IPS-20b (cell line): ENCODE results near the gene USP20.
A peak's percentile ranks its signal among the peaks of the same experiment; 100 is the strongest.
"Not testable (repeated sequence)": the region's sequence is repeated elsewhere in the genome, so short reads cannot be mapped to it uniquely, and the experiment has no call there.

Experiments
- H3K27ac ChIP-seq: one replicate; pipeline ENCODE4 v1.5.1; 2013; ENCODE audit warnings: low read length
- H3K27me3 ChIP-seq: 2 replicates; pipeline ENCODE4 v1.6.1; 2013; ENCODE audit warnings: mild to moderate bottlenecking, low read length, inconsistent platforms; ENCODE audit not compliant: insufficient read depth
- H3K36me3 ChIP-seq: 2 replicates; pipeline ENCODE4 v1.6.1; 2013; ENCODE audit warnings: low read depth, mild to moderate bottlenecking, inconsistent platforms, low read length, moderate library complexity; ENCODE audit not compliant: insufficient read depth
- H3K4me1 ChIP-seq: 2 replicates; pipeline ENCODE4 v1.6.1; 2013; ENCODE audit warnings: mild to moderate bottlenecking, control low read depth, inconsistent platforms, low read length, moderate library complexity; ENCODE audit not compliant: insufficient read depth
- H3K4me3 ChIP-seq: 2 replicates; pipeline ENCODE4 v1.5.1; 2013; ENCODE audit warnings: mild to moderate bottlenecking, low read length, inconsistent platforms
- H3K9ac ChIP-seq: 2 replicates; pipeline ENCODE4 v1.6.1; 2013; ENCODE audit warnings: low read depth, mild to moderate bottlenecking, inconsistent platforms, low read length, moderate library complexity
- H3K9me3 ChIP-seq: 2 replicates; pipeline ENCODE4 v1.6.1; 2013; ENCODE audit warnings: mild to moderate bottlenecking, low read depth, low read length, inconsistent platforms; ENCODE audit not compliant: insufficient read depth

The USP20 gene

GRCh38 chr9:129889122-129889940 lies 54.1 kb downstream of the USP20 start:
- peak overlapping the region; percentile 52 for H3K4me3 ChIP-seq
- H3K36me3 ChIP-seq = 0 out of 2 replicates have a peak, but pooled peaks cover 5% of the 10 kb centered on the region
- H3K4me1 ChIP-seq = peaks cover 18% of the 10 kb centered on the region
- H3K9ac ChIP-seq = peak overlapping the region; percentile 72; the same call in 1 of the 2 replicates
- no peaks in the 10 kb centered on the region for H3K27me3 ChIP-seq
- peak overlapping the region; percentile 64 for H3K27ac ChIP-seq
- no peaks in the 10 kb centered on the region for H3K9me3 ChIP-seq

- Histone ChIP-seq H3K36me3 (peaks cover 8% of the 10 kb centered on the region), H3K27ac (peak overlapping the region; percentile 64), H3K4me3 (peak overlapping the region; percentile 52), H3K9ac (peak overlapping the region; percentile 72; the same call in 1 of the 2 replicates), H3K4me1 (peaks cover 12% of the 10 kb centered on the region), H3K9me3 (no peaks in the 10 kb centered on the region), H3K27me3 (no peaks in the 10 kb centered on the region)
Observed at GRCh38 chr9:129889941-129890717, 54.9 kb downstream of the USP20 start.

GRCh38 chr9:129890718-129891299 lies 55.6 kb downstream of the USP20 start:
- Histone ChIP-seq H3K4me3 (peak overlapping the region; percentile 52; the same call in 1 of the 2 replicates), H3K36me3 (peaks cover 15% of the 10 kb centered on the region), H3K9ac (peak overlapping the region; percentile 72; the same call in 1 of the 2 replicates)
- H3K27me3 ChIP-seq, H3K27ac ChIP-seq, H3K4me1 ChIP-seq, H3K9me3 ChIP-seq: not testable (repeated sequence)

GRCh38 chr9:129891569-129891968 lies 56.3 kb downstream of the USP20 start:
- Histone ChIP-seq H3K27ac (no peak overlapping the region), H3K4me1 (peaks cover 5% of the 10 kb centered on the region), H3K9ac (no peak overlapping the region), H3K4me3 (no peak overlapping the region), H3K36me3 (peaks cover 20% of the 10 kb centered on the region), H3K27me3 (no peaks in the 10 kb centered on the region), H3K9me3 (no peaks in the 10 kb centered on the region)

GRCh38 chr9:129894120-129894823 lies 59.0 kb downstream of the USP20 start:
- Histone ChIP-seq H3K9me3 (no peaks in the 10 kb centered on the region), H3K27ac (no peak overlapping the region), H3K27me3 (no peaks in the 10 kb centered on the region), H3K36me3 (peaks cover 20% of the 10 kb centered on the region), H3K4me1 (peaks cover 5% of the 10 kb centered on the region), H3K4me3 (no peak overlapping the region), H3K9ac (no peak overlapping the region)

GRCh38 chr9:129895376-129896268 lies 60.4 kb downstream of the USP20 start:
- H3K36me3 ChIP-seq = peaks cover 33% of the 10 kb centered on the region
- no peak overlapping the region for H3K4me3 ChIP-seq
- no peaks in the 10 kb centered on the region for H3K9me3 ChIP-seq
- H3K4me1 ChIP-seq = no peaks in the 10 kb centered on the region
- no peaks in the 10 kb centered on the region for H3K27me3 ChIP-seq
- H3K27ac ChIP-seq = no peak overlapping the region
- no peak overlapping the region for H3K9ac ChIP-seq

GRCh38 chr9:129897263-129897662 lies 62.0 kb downstream of the USP20 start:
- H3K9me3 ChIP-seq = no peaks in the 10 kb centered on the region
- no peak overlapping the region for H3K27ac ChIP-seq
- no peak overlapping the region for H3K9ac ChIP-seq
- no peak overlapping the region for H3K4me3 ChIP-seq
- peaks cover 40% of the 10 kb centered on the region for H3K36me3 ChIP-seq
- H3K4me1 ChIP-seq = no peaks in the 10 kb centered on the region
- H3K27me3 ChIP-seq = no peaks in the 10 kb centered on the region

GRCh38 chr9:129898185-129898584 lies 62.9 kb downstream of the USP20 start:
- H3K9me3 ChIP-seq = no peaks in the 10 kb centered on the region
- peaks cover 40% of the 10 kb centered on the region for H3K36me3 ChIP-seq
- H3K4me3 ChIP-seq = no peak overlapping the region
- H3K27ac ChIP-seq = no peak overlapping the region
- H3K27me3 ChIP-seq = no peaks in the 10 kb centered on the region
- no peaks in the 10 kb centered on the region for H3K4me1 ChIP-seq
- no peak overlapping the region for H3K9ac ChIP-seq

- no peak overlapping the region for H3K4me3 ChIP-seq
Observed at GRCh38 chr9:129899620-129900019, 64.4 kb downstream of the USP20 start.

GRCh38 chr9:129900263-129901027 lies 65.2 kb downstream of the USP20 start:
- H3K36me3 ChIP-seq = peaks cover 34% of the 10 kb centered on the region
- H3K9ac ChIP-seq = no peak overlapping the region
- H3K9me3 ChIP-seq = no peaks in the 10 kb centered on the region
- no peaks in the 10 kb centered on the region for H3K4me1 ChIP-seq
- no peak overlapping the region for H3K4me3 ChIP-seq
- no peak overlapping the region for H3K27ac ChIP-seq
- no peaks in the 10 kb centered on the region for H3K27me3 ChIP-seq

More at GRCh38 chr9:129899620-129900019, 64.4 kb downstream of the USP20 start:
- H3K36me3 ChIP-seq = peaks cover 40% of the 10 kb centered on the region
- H3K9ac ChIP-seq = no peak overlapping the region
- no peaks in the 10 kb centered on the region for H3K4me1 ChIP-seq
- H3K27me3 ChIP-seq = no peaks in the 10 kb centered on the region
- H3K27ac ChIP-seq = no peak overlapping the region
- H3K9me3 ChIP-seq = no peaks in the 10 kb centered on the region
